Adrenal gland (tissue), 5 donors: ENCODE data around the gene ITGA1.

Source experiments
- POLR2A ChIP-seq, 2 donors: fragments of 450-650 bp; IDR thresholded peaks; one replicate each; pipeline ENCODE4 v1.6.1; 2017; ENCODE audit warnings: antibody characterized with exemption in 2 of 2, mild to moderate bottlenecking in 2 of 2, moderate library complexity in 1 of 2
- TF ChIP-seq, protein P1 (sequence below), 6 experiments: fragments of 450-650 bp in 4 of 6; fragments of 200-600 bp in 2 of 6; sonication (generic) in 1 of 6; IDR thresholded peaks; 1 replicate in 5 of 6; 2 replicates in 1 of 6; pipeline versions ENCODE4 v1.5.1 to v1.8.0; 2016 to 2021; ENCODE audit warnings: antibody characterized with exemption in 6 of 6, mild to moderate bottlenecking in 2 of 6, moderate library complexity in 1 of 6
- donor health status: DM: no; HTN: no; CAD: no.

DNA sequence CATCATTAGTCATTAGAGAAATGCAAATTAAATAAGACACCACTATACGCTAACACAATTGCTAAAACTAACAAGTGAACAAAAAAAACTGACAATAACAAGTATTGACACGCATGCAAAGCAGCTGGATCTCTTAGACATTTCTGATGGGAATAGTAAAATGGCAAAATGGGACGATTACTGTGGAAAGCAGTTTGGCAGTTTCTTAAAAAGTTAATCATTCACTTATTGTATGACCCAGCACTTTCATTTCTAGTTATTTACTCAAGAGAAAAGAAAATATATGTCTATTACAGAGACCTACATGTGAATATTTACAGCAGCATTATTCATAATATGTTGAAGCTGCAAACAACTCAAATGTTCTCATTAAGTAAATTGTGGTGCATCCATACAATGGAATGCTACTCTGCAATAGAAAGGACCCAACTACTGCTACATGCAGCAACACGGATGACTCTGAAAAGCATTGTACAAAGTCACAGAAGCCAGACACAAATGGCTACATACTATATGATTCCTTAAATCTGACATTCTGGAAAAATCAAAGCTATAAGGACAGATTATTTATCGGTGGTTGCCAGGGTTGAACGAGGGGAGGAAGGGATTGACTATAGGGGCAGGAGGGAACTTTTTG lies 104.6 kb downstream of the ITGA1 start:
- TF ChIP-seq, protein P1, sequence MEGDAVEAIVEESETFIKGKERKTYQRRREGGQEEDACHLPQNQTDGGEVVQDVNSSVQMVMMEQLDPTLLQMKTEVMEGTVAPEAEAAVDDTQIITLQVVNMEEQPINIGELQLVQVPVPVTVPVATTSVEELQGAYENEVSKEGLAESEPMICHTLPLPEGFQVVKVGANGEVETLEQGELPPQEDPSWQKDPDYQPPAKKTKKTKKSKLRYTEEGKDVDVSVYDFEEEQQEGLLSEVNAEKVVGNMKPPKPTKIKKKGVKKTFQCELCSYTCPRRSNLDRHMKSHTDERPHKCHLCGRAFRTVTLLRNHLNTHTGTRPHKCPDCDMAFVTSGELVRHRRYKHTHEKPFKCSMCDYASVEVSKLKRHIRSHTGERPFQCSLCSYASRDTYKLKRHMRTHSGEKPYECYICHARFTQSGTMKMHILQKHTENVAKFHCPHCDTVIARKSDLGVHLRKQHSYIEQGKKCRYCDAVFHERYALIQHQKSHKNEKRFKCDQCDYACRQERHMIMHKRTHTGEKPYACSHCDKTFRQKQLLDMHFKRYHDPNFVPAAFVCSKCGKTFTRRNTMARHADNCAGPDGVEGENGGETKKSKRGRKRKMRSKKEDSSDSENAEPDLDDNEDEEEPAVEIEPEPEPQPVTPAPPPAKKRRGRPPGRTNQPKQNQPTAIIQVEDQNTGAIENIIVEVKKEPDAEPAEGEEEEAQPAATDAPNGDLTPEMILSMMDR (IDR thresholded peaks at IDR 0.05), result no peak
- TF ChIP-seq POLR2A (IDR thresholded peaks at IDR 0.05), result no peak
